Activated CD4-positive, alpha-beta memory T cell treated with anti-CD3 and anti-CD28 coated beads, Interleukin-2, amount 10 ng/mL, durations not matched to agents 7 days and 5 days (primary cell): ENCODE measurements around the gene MAP2K7. TPM values are rescaled to one million over a fixed set of nuclear protein-coding genes. Genes with fewer than 3 reads are reported as not detected.

ENCODE experiments used
- CTCF ChIA-PET: fragments of 350-600 bp; sonication (Branson Sonifier 250); formaldehyde crosslinking; loops from one replicate; lab custom pipeline; 2021; ENCODE audit warnings: antibody characterized with exemption, inconsistent platforms; lab: Charles Lee
- POLR2A ChIA-PET: fragments of 350-600 bp; sonication (Branson Sonifier 250); formaldehyde crosslinking; loops from one replicate; lab custom pipeline; 2021; ENCODE audit warnings: antibody characterized with exemption; lab: Charles Lee
- DNase-seq: peaks from one replicate; pipeline ENCODE4 v3.0.0-alpha.2; 2020
- H3K27ac Mint-ChIP-seq: one replicate; pipeline ENCODE4 v1.8.0; 2021; ENCODE audit warnings: mild to moderate bottlenecking, mixed read lengths
- H3K27me3 Mint-ChIP-seq: one replicate; pipeline ENCODE4 v1.8.0; 2021; ENCODE audit warnings: mixed read lengths
- H3K36me3 Mint-ChIP-seq: one replicate; pipeline ENCODE4 v1.8.0; 2021; ENCODE audit warnings: low read depth, mixed read lengths
- H3K4me1 Mint-ChIP-seq: one replicate; pipeline ENCODE4 v1.8.0; 2021; ENCODE audit warnings: mixed read lengths
- H3K4me3 Mint-ChIP-seq: one replicate; pipeline ENCODE4 v1.8.0; 2021; ENCODE audit warnings: mild to moderate bottlenecking, mixed read lengths
- H3K9me3 Mint-ChIP-seq: one replicate; pipeline ENCODE4 v1.8.0; 2021; ENCODE audit warnings: mixed read lengths
- total RNA-seq, 2 experiments: library from RNA; stranded (reverse); gene quantifications; one replicate each; pipeline ENCODE4 v1.2.3, GENCODE V29; 2021

The MAP2K7 gene
- total RNA-seq, 2 experiments from 2014 or later = 42.6 to 42.9 TPM

- H3K27ac Mint-ChIP-seq = no peak overlapping the region
- POLR2A ChIA-PET = interaction anchor here (1.2 to 1.6 kb wide), 3 partner anchors 9 to 59 kb away, joined by 3 to 4 read pairs (median 3); partner anchors contain the start of gene SNAPC2
- no peak for DNase-seq
- no peaks in the 10 kb centered on the region for H3K36me3 Mint-ChIP-seq
- H3K27me3 Mint-ChIP-seq = peaks cover 26% of the 10 kb centered on the region
- no peak overlapping the region for H3K4me3 Mint-ChIP-seq
- CTCF ChIA-PET = interaction anchor here (1.5 kb wide), 1 partner anchor 10 kb away, joined by 4 read pairs; no protein-coding TSS in a partner anchor
- H3K9me3 Mint-ChIP-seq = no peaks in the 10 kb centered on the region
- H3K4me1 Mint-ChIP-seq = peaks cover 16% of the 10 kb centered on the region
These were observed 41.9 kb upstream of the MAP2K7 start for GRCh38 chr19:7861619-7862412.

- ChIA-PET POLR2A (interaction anchor here (1.2 to 1.3 kb wide), 2 partner anchors 10 to 58 kb away, joined by 3 to 4 read pairs; partner anchors contain the start of gene SNAPC2), CTCF (interaction anchor here (1.0 to 1.3 kb wide), 2 partner anchors 41 to 182 kb away, joined by 3 to 4 read pairs; partner anchors contain the start of genes MAP2K7 and TRAPPC5)
- no peak overlapping the region for H3K4me3 Mint-ChIP-seq
- DNase-seq = peak; percentile 73
- H3K27me3 Mint-ChIP-seq = peaks cover 33% of the 10 kb centered on the region
- no peaks in the 10 kb centered on the region for H3K36me3 Mint-ChIP-seq
- H3K4me1 Mint-ChIP-seq = peaks cover 16% of the 10 kb centered on the region
- H3K9me3 Mint-ChIP-seq = no peaks in the 10 kb centered on the region
- no peak overlapping the region for H3K27ac Mint-ChIP-seq
These were observed 41.2 kb upstream of the MAP2K7 start for GRCh38 chr19:7862413-7862951.

- Mint-ChIP-seq H3K4me1 (peaks cover 18% of the 10 kb centered on the region), H3K4me3 (no peak overlapping the region), H3K36me3 (no peaks in the 10 kb centered on the region), H3K27ac (no peak overlapping the region), H3K9me3 (no peaks in the 10 kb centered on the region), H3K27me3 (peaks cover 36% of the 10 kb centered on the region)
- ChIA-PET CTCF (interaction anchor here (1.0 to 1.3 kb wide), 2 partner anchors 40 to 182 kb away, joined by 3 to 4 read pairs; partner anchors contain the start of genes MAP2K7 and TRAPPC5), POLR2A (interaction anchor here (0.6 kb wide), 1 partner anchor 35 kb away, joined by 3 read pairs; no protein-coding TSS in a partner anchor)
- no peak for DNase-seq
These were observed 40.3 kb upstream of the MAP2K7 start for GRCh38 chr19:7863157-7863970.

GRCh38 chr19:7863971-7864689, 39.5 kb upstream of the MAP2K7 start:
- no peak overlapping the region for H3K27ac Mint-ChIP-seq
- CTCF ChIA-PET = interaction anchor here (0.7 to 1.3 kb wide), 2 partner anchors 12 to 183 kb away, joined by 3 to 4 read pairs; partner anchors contain the start of gene TRAPPC5
- H3K36me3 Mint-ChIP-seq = no peaks in the 10 kb centered on the region
- H3K27me3 Mint-ChIP-seq = peaks cover 40% of the 10 kb centered on the region
- H3K4me3 Mint-ChIP-seq = no peak overlapping the region
- no peaks in the 10 kb centered on the region for H3K9me3 Mint-ChIP-seq
- DNase-seq = no peak
- POLR2A ChIA-PET = no interaction called here
- peaks cover 23% of the 10 kb centered on the region for H3K4me1 Mint-ChIP-seq

- H3K4me1 Mint-ChIP-seq = peaks cover 24% of the 10 kb centered on the region
These were observed 39.0 kb upstream of the MAP2K7 start for GRCh38 chr19:7864690-7865074.

GRCh38 chr19:7865262-7865911, 38.3 kb upstream of the MAP2K7 start:
- H3K4me1 Mint-ChIP-seq = peaks cover 26% of the 10 kb centered on the region
- H3K9me3 Mint-ChIP-seq = no peaks in the 10 kb centered on the region
- H3K27ac Mint-ChIP-seq = no peak overlapping the region
- no peaks in the 10 kb centered on the region for H3K36me3 Mint-ChIP-seq
- H3K27me3 Mint-ChIP-seq = peaks cover 40% of the 10 kb centered on the region
- ChIA-PET POLR2A (no interaction called here), CTCF (no interaction called here)
- no peak for DNase-seq
- peak overlapping the region; percentile 57 for H3K4me3 Mint-ChIP-seq

More at GRCh38 chr19:7864690-7865074, 39.0 kb upstream of the MAP2K7 start:
- no peaks in the 10 kb centered on the region for H3K36me3 Mint-ChIP-seq
- H3K9me3 Mint-ChIP-seq = no peaks in the 10 kb centered on the region
- no peak for DNase-seq
- CTCF ChIA-PET = no interaction called here
- POLR2A ChIA-PET = no interaction called here
- peaks cover 40% of the 10 kb centered on the region for H3K27me3 Mint-ChIP-seq
- H3K4me3 Mint-ChIP-seq = no peak overlapping the region
- H3K27ac Mint-ChIP-seq = no peak overlapping the region

- peaks cover 34% of the 10 kb centered on the region for H3K4me1 Mint-ChIP-seq
- H3K4me3 Mint-ChIP-seq = no peak overlapping the region
- H3K27ac Mint-ChIP-seq = no peak overlapping the region
- POLR2A ChIA-PET = no interaction called here
- peaks cover 39% of the 10 kb centered on the region for H3K27me3 Mint-ChIP-seq
- DNase-seq = no peak
- CTCF ChIA-PET = no interaction called here
- no peaks in the 10 kb centered on the region for H3K36me3 Mint-ChIP-seq
- H3K9me3 Mint-ChIP-seq = no peaks in the 10 kb centered on the region
These were observed 37.1 kb upstream of the MAP2K7 start for GRCh38 chr19:7866399-7867091.

- POLR2A ChIA-PET = no interaction called here
- peaks cover 40% of the 10 kb centered on the region for H3K4me1 Mint-ChIP-seq
- no peak for DNase-seq
- H3K4me3 Mint-ChIP-seq = no peak overlapping the region
- no peaks in the 10 kb centered on the region for H3K9me3 Mint-ChIP-seq
- H3K27me3 Mint-ChIP-seq = peaks cover 44% of the 10 kb centered on the region
- no peak overlapping the region for H3K27ac Mint-ChIP-seq
- CTCF ChIA-PET = interaction anchor here (0.6 to 2.5 kb wide), 2 partner anchors 36 to 134 kb away, joined by 3 to 24 read pairs; partner anchors contain the start of gene MAP2K7
- H3K36me3 Mint-ChIP-seq = no peaks in the 10 kb centered on the region
These were observed 36.4 kb upstream of the MAP2K7 start for GRCh38 chr19:7867092-7867844.

- ChIA-PET CTCF (interaction anchor here (1.0 to 2.5 kb wide), 12 partner anchors 9 to 300 kb away, joined by 3 to 26 read pairs (median 8); partner anchors contain the start of genes MAP2K7, SNAPC2 and TIMM44), POLR2A (interaction anchor here (0.8 to 1.9 kb wide), 2 partner anchors 35 to 238 kb away, joined by 4 to 10 read pairs; partner anchors contain the start of genes MAP2K7, PET100 and XAB2)
- no peaks in the 10 kb centered on the region for H3K9me3 Mint-ChIP-seq
- no peaks in the 10 kb centered on the region for H3K36me3 Mint-ChIP-seq
- peaks cover 49% of the 10 kb centered on the region for H3K27me3 Mint-ChIP-seq
- H3K27ac Mint-ChIP-seq = no peak overlapping the region
- peak overlapping the region; percentile 60 for H3K4me3 Mint-ChIP-seq
- no peak for DNase-seq
- H3K4me1 Mint-ChIP-seq = peaks cover 42% of the 10 kb centered on the region
These were observed 35.4 kb upstream of the MAP2K7 start for GRCh38 chr19:7868326-7868670.

- Mint-ChIP-seq H3K27ac (no peak overlapping the region), H3K4me3 (peak overlapping the region; percentile 60), H3K36me3 (no peaks in the 10 kb centered on the region), H3K9me3 (no peaks in the 10 kb centered on the region), H3K27me3 (peaks cover 50% of the 10 kb centered on the region), H3K4me1 (peaks cover 44% of the 10 kb centered on the region)
- ChIA-PET CTCF (interaction anchor here (0.6 to 2.5 kb wide), 25 partner anchors 8 to 503 kb away, joined by 3 to 26 read pairs (median 5); partner anchors contain the start of genes LRRC8E, MAP2K7, PET100 and SNAPC2), POLR2A (interaction anchor here (0.6 to 1.9 kb wide), 9 partner anchors 11 to 800 kb away, joined by 3 to 10 read pairs (median 3); partner anchors contain the start of genes HNRNPM, MAP2K7, PET100 and SNAPC2)
- peak; percentile 82 for DNase-seq
These were observed 34.8 kb upstream of the MAP2K7 start for GRCh38 chr19:7868671-7869452.
